ENCODE data around the gene SLIT3. TPM values are rescaled to one million over a fixed set of nuclear protein-coding genes. Genes with fewer than 3 reads are reported as not detected.

SLIT3 gene
- total and polyA plus RNA-seq, 2 experiments from 2014 or later, result 58.4 to 96.7 TPM

GRCh38 chr5:168946363-168946762, 354.6 kb downstream of the SLIT3 start:
- WGBS (ENCODE audit: low lambda C conversion rate, missing lambda C conversion rate), result 83% methylated on average over 6 of the region's 6 CpGs
- peaks cover 2% of the 10 kb centered on the region for H3K79me2 ChIP-seq
- peaks cover 17% of the 10 kb centered on the region for H3K4me1 ChIP-seq (ENCODE audit: insufficient read depth)
- no peak overlapping the region for H2AFZ ChIP-seq
- no peak overlapping the region for H3K4me2 ChIP-seq
- TF ChIP-seq EZH2phosphoT487 (IDR thresholded peaks at IDR 0.05; ENCODE audit: low read depth, severe bottlenecking, unreplicated experiment) (no peak), CTCF (IDR thresholded peaks at IDR 0.05; ENCODE audit: poor library complexity) (peak; percentile 29), EZH2 (IDR thresholded peaks at IDR 0.05; ENCODE audit: borderline replicate concordance) (no peak)
- H3K4me3 ChIP-seq, result no peak overlapping the region
- no peaks in the 10 kb centered on the region for H4K20me1 ChIP-seq (ENCODE audit: insufficient read depth, poor library complexity, severe bottlenecking)
- peak overlapping the region; percentile 24 for H3K27ac ChIP-seq
- no peaks in the 10 kb centered on the region for H3K36me3 ChIP-seq (replicated peaks; ENCODE audit: insufficient read depth, low read depth)
- no peak for DNase-seq (ENCODE audit: low spot score)
- H3K27me3 ChIP-seq, result no peaks in the 10 kb centered on the region
- no peaks in the 10 kb centered on the region for H3K9me3 ChIP-seq (ENCODE audit: low read depth)
- no peaks in the 10 kb centered on the region for H3K9me2 ChIP-seq (replicated peaks; ENCODE audit: insufficient read depth)

GRCh38 chr5:168944004-168944403, 356.9 kb downstream of the SLIT3 start:
- Histone ChIP-seq H3K36me3 (replicated peaks; ENCODE audit: insufficient read depth, low read depth) (no peaks in the 10 kb centered on the region), H2AFZ (no peak overlapping the region), H3K4me1 (ENCODE audit: insufficient read depth) (peaks cover 24% of the 10 kb centered on the region), H3K27me3 (no peaks in the 10 kb centered on the region), H3K4me3 (no peak overlapping the region), H3K9me2 (replicated peaks; ENCODE audit: insufficient read depth) (no peaks in the 10 kb centered on the region), H3K9me3 (ENCODE audit: low read depth) (no peaks in the 10 kb centered on the region), H3K4me2 (no peak overlapping the region), H3K79me2 (no peaks in the 10 kb centered on the region), H4K20me1 (ENCODE audit: insufficient read depth, poor library complexity, severe bottlenecking) (no peaks in the 10 kb centered on the region), H3K27ac (peak overlapping the region; percentile 21)
- WGBS (ENCODE audit: low lambda C conversion rate, missing lambda C conversion rate), result 39% methylated on average over 5 of the region's 5 CpGs
- no peak for TF ChIP-seq EZH2 (IDR thresholded peaks at IDR 0.05; ENCODE audit: borderline replicate concordance)
- no peak for TF ChIP-seq CTCF (IDR thresholded peaks at IDR 0.05; ENCODE audit: poor library complexity)
- TF ChIP-seq EZH2phosphoT487 (IDR thresholded peaks at IDR 0.05; ENCODE audit: low read depth, severe bottlenecking, unreplicated experiment), result no peak
- DNase-seq (ENCODE audit: low spot score), result no peak

GRCh38 chr5:168943091-168943884, 357.7 kb downstream of the SLIT3 start:
- Histone ChIP-seq H3K9me3 (ENCODE audit: low read depth) (no peaks in the 10 kb centered on the region), H3K4me3 (no peak overlapping the region), H3K9me2 (replicated peaks; ENCODE audit: insufficient read depth) (no peaks in the 10 kb centered on the region), H3K27ac (peak overlapping the region; percentile 21), H3K36me3 (replicated peaks; ENCODE audit: insufficient read depth, low read depth) (no peaks in the 10 kb centered on the region), H3K27me3 (no peaks in the 10 kb centered on the region), H3K4me1 (ENCODE audit: insufficient read depth) (peaks cover 29% of the 10 kb centered on the region), H4K20me1 (ENCODE audit: insufficient read depth, poor library complexity, severe bottlenecking) (no peaks in the 10 kb centered on the region), H3K79me2 (no peaks in the 10 kb centered on the region), H2AFZ (no peak overlapping the region), H3K4me2 (no peak overlapping the region)
- TF ChIP-seq EZH2phosphoT487 (IDR thresholded peaks at IDR 0.05; ENCODE audit: low read depth, severe bottlenecking, unreplicated experiment) (no peak), CTCF (IDR thresholded peaks at IDR 0.05; ENCODE audit: poor library complexity) (no peak), EZH2 (IDR thresholded peaks at IDR 0.05; ENCODE audit: borderline replicate concordance) (no peak)
- no peak for DNase-seq (ENCODE audit: low spot score)
- 64% methylated on average over 2 of the region's 2 CpGs for WGBS (ENCODE audit: low lambda C conversion rate, missing lambda C conversion rate)
